Smooth muscle cell (in vitro differentiated cells): ENCODE results near the gene MS4A6A. TPM values are rescaled to one million over a fixed set of nuclear protein-coding genes. Genes with fewer than 3 reads are reported as not detected.

ENCODE experiments used
- DNase-seq: peaks from one replicate; lab custom pipeline; 2025; ENCODE audit not compliant: unreplicated experiment; lab: John Stamatoyannopoulos, UW
- H2AFZ ChIP-seq: fragments of 200-600 bp; sonication (generic); 2 replicates; pipeline ENCODE4 v1.6.0; 2016; ENCODE audit warnings: antibody characterized with exemption, low read depth, mild to moderate bottlenecking
- H3F3A ChIP-seq: fragments of 200-600 bp; sonication (generic); 2 replicates; pipeline ENCODE4 v1.6.0; 2017; ENCODE audit warnings: antibody characterized with exemption, low read depth
- H3K27ac ChIP-seq: fragments of 200-600 bp; sonication (generic); 2 replicates; pipeline ENCODE4 v1.5.1; 2016; ENCODE audit warnings: low read depth, mild to moderate bottlenecking
- H3K27me3 ChIP-seq: fragments of 200-600 bp; sonication (generic); 2 replicates; pipeline ENCODE4 v1.6.1; 2016; ENCODE audit warnings: low read depth, mild to moderate bottlenecking
- H3K36me3 ChIP-seq: fragments of 200-600 bp; sonication (generic); 2 replicates; pipeline ENCODE4 v1.5.1; 2016; ENCODE audit warnings: low read depth
- H3K4me1 ChIP-seq: fragments of 200-600 bp; sonication (generic); 2 replicates; pipeline ENCODE4 v1.5.1; 2016; ENCODE audit warnings: low read depth
- H3K4me2 ChIP-seq: fragments of 200-600 bp; sonication (generic); 2 replicates; pipeline ENCODE4 v1.6.0; 2016; ENCODE audit warnings: mild to moderate bottlenecking
- H3K4me3 ChIP-seq: fragments of 200-600 bp; sonication (generic); 2 replicates; pipeline ENCODE4 v1.5.1; 2016; ENCODE audit warnings: mild to moderate bottlenecking
- H3K79me2 ChIP-seq: fragments of 200-600 bp; sonication (generic); 2 replicates; pipeline ENCODE4 v1.6.0; 2016; ENCODE audit warnings: low read depth, mild to moderate bottlenecking
- H3K9ac ChIP-seq: fragments of 200-600 bp; sonication (generic); 2 replicates; pipeline ENCODE4 v1.6.0; 2016; ENCODE audit warnings: low read depth
- H3K9me3 ChIP-seq: fragments of 200-600 bp; sonication (generic); replicated peaks from 2 replicates; pipeline ENCODE4 v1.5.1; 2016; ENCODE audit warnings: low read depth
- H4K20me1 ChIP-seq: fragments of 200-600 bp; sonication (generic); 2 replicates; pipeline ENCODE4 v1.6.0; 2016; ENCODE audit warnings: low read depth
- WGBS: methylation state at CpG from one replicate; pipeline ENCODE4 v1.1.7; 2016; ENCODE audit warnings: low lambda C conversion rate; 5-methylcytosine and 5-hydroxymethylcytosine counted together
- polyA plus RNA-seq: library from polyadenylated mRNA; unstranded; fragments of >200 nt; fragmentation: Nextera tagmentation; extraction: Ambion mirVana; gene quantifications from 2 replicates; pipeline ENCODE4 v1.2.1, GENCODE V29; 2016
- total RNA-seq: library from RNA; depleted of rRNA; stranded (reverse); fragments of >200 nt; gene quantifications from 2 replicates; pipeline ENCODE4 v1.2.3, GENCODE V29; 2014
- TF ChIP-seq, protein P1 (sequence below): fragments of 200-600 bp; sonication (generic); IDR thresholded peaks from 2 replicates; pipeline ENCODE4 v1.5.1; 2017; ENCODE audit warnings: borderline replicate concordance, mild to moderate bottlenecking, antibody characterized with exemption; ENCODE audit not compliant: insufficient read depth, poor library complexity, severe bottlenecking

MS4A6A gene
- total and polyA plus RNA-seq, 2 experiments from 2014 or later: not detected

DNA sequence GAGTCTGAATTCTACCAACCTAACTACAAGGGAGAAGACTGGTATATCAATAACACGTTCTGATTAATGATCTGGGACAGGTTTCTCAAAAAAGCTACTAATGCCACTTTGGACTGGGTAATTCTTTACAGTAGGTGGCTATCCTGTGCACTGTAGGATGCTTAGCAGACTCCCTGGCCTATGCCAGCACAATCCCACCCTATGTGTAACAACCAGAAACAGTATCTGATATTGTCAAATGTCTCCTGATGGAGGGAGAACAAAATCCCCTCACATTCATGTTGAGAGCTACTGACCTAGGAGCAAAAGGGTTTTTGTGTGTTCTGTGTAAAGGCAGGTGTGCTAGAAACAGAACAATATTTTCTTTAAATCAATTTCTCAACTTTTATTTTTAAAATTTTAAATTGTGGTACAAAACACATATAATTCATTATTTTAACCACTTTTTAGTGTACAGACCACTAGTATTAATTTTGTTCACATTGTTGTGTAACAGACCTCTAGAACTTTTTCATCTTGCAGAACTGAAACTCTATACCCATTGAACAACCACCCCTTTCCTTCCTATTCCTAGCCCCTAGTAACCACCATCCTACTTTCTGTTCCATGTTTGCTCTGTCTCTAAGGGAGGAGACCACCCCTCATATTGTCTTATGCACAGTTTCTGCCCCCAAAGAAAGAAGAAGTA, 2.1 kb upstream of the MS4A6A start:
- DNase-seq: no peak
- no peaks in the 10 kb centered on the region for H3K9me3 ChIP-seq
- H3F3A ChIP-seq: no peaks in the 10 kb centered on the region
- H3K4me2 ChIP-seq: no peak overlapping the region
- peaks cover 7% of the 10 kb centered on the region for H3K4me1 ChIP-seq
- H3K4me3 ChIP-seq: no peak overlapping the region
- H3K9ac ChIP-seq: no peak overlapping the region
- no peak overlapping the region for H3K27ac ChIP-seq
- TF ChIP-seq, protein P1, sequence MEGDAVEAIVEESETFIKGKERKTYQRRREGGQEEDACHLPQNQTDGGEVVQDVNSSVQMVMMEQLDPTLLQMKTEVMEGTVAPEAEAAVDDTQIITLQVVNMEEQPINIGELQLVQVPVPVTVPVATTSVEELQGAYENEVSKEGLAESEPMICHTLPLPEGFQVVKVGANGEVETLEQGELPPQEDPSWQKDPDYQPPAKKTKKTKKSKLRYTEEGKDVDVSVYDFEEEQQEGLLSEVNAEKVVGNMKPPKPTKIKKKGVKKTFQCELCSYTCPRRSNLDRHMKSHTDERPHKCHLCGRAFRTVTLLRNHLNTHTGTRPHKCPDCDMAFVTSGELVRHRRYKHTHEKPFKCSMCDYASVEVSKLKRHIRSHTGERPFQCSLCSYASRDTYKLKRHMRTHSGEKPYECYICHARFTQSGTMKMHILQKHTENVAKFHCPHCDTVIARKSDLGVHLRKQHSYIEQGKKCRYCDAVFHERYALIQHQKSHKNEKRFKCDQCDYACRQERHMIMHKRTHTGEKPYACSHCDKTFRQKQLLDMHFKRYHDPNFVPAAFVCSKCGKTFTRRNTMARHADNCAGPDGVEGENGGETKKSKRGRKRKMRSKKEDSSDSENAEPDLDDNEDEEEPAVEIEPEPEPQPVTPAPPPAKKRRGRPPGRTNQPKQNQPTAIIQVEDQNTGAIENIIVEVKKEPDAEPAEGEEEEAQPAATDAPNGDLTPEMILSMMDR: no peak
- no peak overlapping the region for H2AFZ ChIP-seq
- no peaks in the 10 kb centered on the region for H3K79me2 ChIP-seq
- H4K20me1 ChIP-seq: no peaks in the 10 kb centered on the region
- 32% methylated on average over 1 of the region's 1 CpG for WGBS
- H3K27me3 ChIP-seq: no peaks in the 10 kb centered on the region
- H3K36me3 ChIP-seq: no peaks in the 10 kb centered on the region

DNA sequence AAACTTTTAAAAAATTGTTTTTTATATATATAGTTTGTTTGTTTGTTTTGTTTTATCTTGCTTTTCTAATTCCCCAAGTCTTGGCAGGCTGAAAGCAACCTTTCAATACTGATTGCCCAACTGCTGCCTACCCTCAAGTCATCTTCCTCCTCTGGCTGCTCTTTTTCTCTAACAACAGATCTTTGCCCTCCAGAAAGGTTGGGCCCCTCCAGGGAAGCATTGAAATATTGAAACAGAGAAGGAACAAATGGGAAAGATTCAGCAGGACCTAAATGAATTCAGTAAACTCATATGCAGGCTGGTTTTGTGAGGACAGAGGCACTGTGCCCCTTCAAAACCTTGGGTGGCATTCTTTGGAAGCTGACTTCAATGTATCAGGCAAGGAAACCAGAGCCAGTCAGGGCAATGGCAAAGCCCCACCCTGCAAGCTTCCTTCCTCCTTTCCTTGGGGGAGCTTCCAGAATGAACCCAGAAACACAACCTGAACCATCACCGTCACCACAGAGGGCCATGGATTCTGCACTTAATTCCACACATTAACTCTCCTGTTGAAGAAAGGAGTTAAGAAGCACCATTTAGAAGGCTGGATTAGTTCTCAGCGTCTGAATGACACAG, 815 bp upstream of the MS4A6A start:
- Histone ChIP-seq H3K27ac (no peak overlapping the region), H3K27me3 (no peaks in the 10 kb centered on the region), H3K4me1 (peaks cover 7% of the 10 kb centered on the region), H3F3A (no peaks in the 10 kb centered on the region), H4K20me1 (no peaks in the 10 kb centered on the region), H3K9ac (no peak overlapping the region), H2AFZ (no peak overlapping the region), H3K36me3 (no peaks in the 10 kb centered on the region), H3K4me3 (no peak overlapping the region), H3K79me2 (no peaks in the 10 kb centered on the region), H3K4me2 (no peak overlapping the region), H3K9me3 (no peaks in the 10 kb centered on the region)
- 68% methylated on average over 2 of the region's 2 CpGs for WGBS
- DNase-seq: no peak
- TF ChIP-seq, protein P1: no peak

DNA sequence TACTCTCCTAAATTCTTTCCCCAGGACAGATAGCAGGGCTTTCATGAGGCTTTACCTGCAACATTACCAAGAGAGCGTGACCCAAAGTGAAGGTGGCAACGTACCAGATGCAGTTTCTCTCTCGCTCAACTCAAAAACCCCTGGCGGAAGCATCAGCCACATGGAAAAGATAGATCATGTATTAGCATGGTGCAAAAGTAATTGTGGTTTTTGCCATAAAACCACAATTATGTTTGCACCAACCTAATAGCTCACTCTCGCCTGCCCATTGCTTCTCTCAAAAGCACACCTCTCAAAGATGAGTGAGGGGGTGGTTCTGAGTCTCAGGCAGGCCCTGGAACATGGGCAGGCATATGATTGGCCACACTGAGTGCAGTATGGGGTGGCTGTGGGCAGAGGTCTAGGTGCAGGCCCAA, 7.0 kb downstream of the MS4A6A start:
- Histone ChIP-seq H2AFZ (no peak overlapping the region), H4K20me1 (no peaks in the 10 kb centered on the region), H3K9me3 (no peaks in the 10 kb centered on the region), H3K4me3 (no peak overlapping the region), H3K79me2 (no peaks in the 10 kb centered on the region), H3K27ac (no peak overlapping the region), H3F3A (no peaks in the 10 kb centered on the region), H3K36me3 (no peaks in the 10 kb centered on the region), H3K9ac (no peak overlapping the region), H3K27me3 (no peaks in the 10 kb centered on the region), H3K4me1 (no peaks in the 10 kb centered on the region), H3K4me2 (no peak overlapping the region)
- WGBS: 86% methylated on average over 5 of the region's 5 CpGs
- DNase-seq: no peak
- TF ChIP-seq, protein P1: no peak

DNA sequence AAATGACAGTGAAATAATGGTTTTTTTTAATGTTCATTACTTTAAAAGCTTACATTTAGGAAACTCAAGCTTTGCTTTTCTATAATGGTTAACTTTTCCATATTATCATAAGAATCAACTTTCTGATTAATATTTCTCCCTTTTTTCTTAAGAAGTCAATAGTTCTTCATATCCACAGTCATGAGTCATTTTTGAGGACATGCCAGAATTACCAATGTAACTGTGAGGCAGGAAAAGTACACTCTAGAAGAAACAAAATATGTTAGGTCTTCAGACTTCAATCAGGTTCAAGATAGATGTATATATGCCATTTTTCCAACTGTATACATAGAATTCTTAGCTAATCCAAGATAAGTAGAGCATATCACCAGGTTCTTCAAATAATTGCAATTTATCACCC, 10.9 kb downstream of the MS4A6A start:
- H2AFZ ChIP-seq: no peak overlapping the region
- no peaks in the 10 kb centered on the region for H3K36me3 ChIP-seq
- H3K27me3 ChIP-seq: no peaks in the 10 kb centered on the region
- H3K4me3 ChIP-seq: no peak overlapping the region
- TF ChIP-seq, protein P1: no peak
- no peak overlapping the region for H3K9ac ChIP-seq
- H4K20me1 ChIP-seq: no peaks in the 10 kb centered on the region
- no peak overlapping the region for H3K27ac ChIP-seq
- H3K4me1 ChIP-seq: no peaks in the 10 kb centered on the region
- no peaks in the 10 kb centered on the region for H3F3A ChIP-seq
- no peaks in the 10 kb centered on the region for H3K9me3 ChIP-seq
- no peaks in the 10 kb centered on the region for H3K79me2 ChIP-seq
- no peak for DNase-seq
- no peak overlapping the region for H3K4me2 ChIP-seq
